SK-N-SH (cell line): ENCODE measurements around the gene YTHDF1. TPM values are rescaled to one million over a fixed set of nuclear protein-coding genes. Genes with fewer than 3 reads are reported as not detected.

Source experiments
- CTCF ChIA-PET: fragments of 300-600, 350-600 bp; formaldehyde crosslinking; extraction: SDS; loops from one replicate; lab custom pipeline; 2021; lab: Yijun Ruan, JAX
- POLR2A ChIA-PET: fragments of 350-600 bp; sonication (Branson Sonifier 250); formaldehyde crosslinking; extraction: SDS; loops from one replicate; lab custom pipeline; 2020; ENCODE audit warnings: antibody characterized with exemption, inconsistent platforms; lab: Yijun Ruan, JAX
- DNase-seq: peaks from one replicate; pipeline ENCODE4 v3.0.0; 2012
- H2AFZ ChIP-seq: fragments of 200-600 bp; sonication (generic); 2 replicates; pipeline ENCODE4 v1.8.1; 2016; ENCODE audit warnings: antibody characterized with exemption, mild to moderate bottlenecking, low read depth
- H3F3A ChIP-seq: fragments of 200-600 bp; sonication (generic); replicated peaks from 2 replicates; pipeline ENCODE3; 2016; ENCODE audit warnings: antibody characterized with exemption, mild to moderate bottlenecking; ENCODE audit not compliant: insufficient read depth
- H3K27ac ChIP-seq, 2 experiments: fragments of 200-500 bp in 1 of 2; fragments of 200-600 bp in 1 of 2; sonication (Bioruptor generic) in 1 of 2; sonication (generic), shearing (Covaris generic) in 1 of 2; 2 replicates each; pipeline versions ENCODE4 v1.5.1 to v1.6.1; 2014 to 2016; ENCODE audit warnings: low read depth in 2 of 2, inconsistent platforms in 1 of 2, low read length in 1 of 2, mild to moderate bottlenecking in 1 of 2, mixed read lengths in 1 of 2
- H3K27me3 ChIP-seq: fragments of 200-600 bp; sonication (generic), shearing (Covaris generic); 2 replicates; pipeline ENCODE4 v1.6.1; 2016; ENCODE audit warnings: mixed run types; ENCODE audit not compliant: insufficient read depth
- H3K36me3 ChIP-seq, 2 experiments: fragments of 200-500 bp in 1 of 2; fragments of 200-600 bp in 1 of 2; sonication (Bioruptor generic) in 1 of 2; sonication (generic) in 1 of 2; replicated peaks in 1 of 2; 2 replicates each; pipeline versions ENCODE3 to v1.5.1; 2014 to 2016; ENCODE audit warnings: low read length in 1 of 2, mild to moderate bottlenecking in 1 of 2; ENCODE audit not compliant: insufficient read depth in 2 of 2, control insufficient read depth in 1 of 2
- H3K4me1 ChIP-seq, 2 experiments: fragments of 200-500 bp in 1 of 2; fragments of 200-600 bp in 1 of 2; sonication (Bioruptor generic) in 1 of 2; sonication (generic), shearing (Covaris generic) in 1 of 2; 2 replicates each; pipeline versions ENCODE4 v1.5.1 to v1.6.1; 2014 to 2016; ENCODE audit warnings: low read depth in 1 of 2, low read length in 1 of 2, mixed run types in 1 of 2; ENCODE audit not compliant: insufficient read depth in 2 of 2, control insufficient read depth in 1 of 2
- H3K4me2 ChIP-seq: fragments of 200-600 bp; sonication (generic), shearing (Covaris generic); 2 replicates; pipeline ENCODE4 v1.6.1; 2017; ENCODE audit warnings: mixed run types
- H3K4me3 ChIP-seq, 2 experiments: fragments of 200-500 bp in 1 of 2; fragments of 200-600 bp in 1 of 2; sonication (Bioruptor generic) in 1 of 2; sonication (generic), shearing (Covaris generic) in 1 of 2; 2 replicates each; pipeline versions ENCODE4 v1.5.1 to v1.8.1; 2014 to 2016; ENCODE audit warnings: low read depth in 2 of 2, inconsistent platforms in 1 of 2, low read length in 1 of 2, mild to moderate bottlenecking in 1 of 2, mixed read lengths in 1 of 2, moderate library complexity in 1 of 2
- H3K79me2 ChIP-seq: fragments of 200-600 bp; sonication (generic); 2 replicates; pipeline ENCODE4 v1.8.1; 2017; ENCODE audit warnings: mild to moderate bottlenecking; ENCODE audit not compliant: insufficient read depth
- H3K9ac ChIP-seq: fragments of 200-600 bp; sonication (generic); 2 replicates; pipeline ENCODE4 v1.6.1; 2017; ENCODE audit warnings: mixed run types
- H3K9me2 ChIP-seq: fragments of 200-600 bp; sonication (generic); 2 replicates; pipeline ENCODE4 v1.6.1; 2017; ENCODE audit warnings: mixed run types
- H3K9me3 ChIP-seq: fragments of 200-600 bp; sonication (generic); 2 replicates; pipeline ENCODE4 v1.6.1; 2017; ENCODE audit warnings: mixed run types, mild to moderate bottlenecking, moderate library complexity
- H4K20me1 ChIP-seq: fragments of 200-600 bp; sonication (generic); 2 replicates; pipeline ENCODE4 v1.6.1; 2017; ENCODE audit warnings: mild to moderate bottlenecking, mixed run types; ENCODE audit not compliant: insufficient read depth
- EP300 ChIP-seq, 2 experiments: IDR thresholded peaks; 2 replicates each; pipeline versions ENCODE4 v1.4.0 to v1.6.1; 2012; ENCODE audit warnings: borderline replicate concordance in 1 of 2, low read depth in 1 of 2, low read length in 1 of 2
- EZH2phosphoT487 ChIP-seq: fragments of 200-600 bp; sonication (generic); IDR thresholded peaks from 2 replicates; pipeline ENCODE4 v1.6.1; 2017; ENCODE audit warnings: low read depth, mixed run types, mild to moderate bottlenecking, antibody characterized with exemption, moderate library complexity, borderline replicate concordance
- FOSL2 ChIP-seq: IDR thresholded peaks from 2 replicates; pipeline ENCODE4 v1.4.0; 2012; ENCODE audit warnings: low read depth, mild to moderate bottlenecking, moderate library complexity, borderline replicate concordance
- FOXM1 ChIP-seq: IDR thresholded peaks from 2 replicates; pipeline ENCODE4 v1.4.0; 2012; ENCODE audit warnings: low read depth, mild to moderate bottlenecking
- GABPA ChIP-seq: IDR thresholded peaks from 2 replicates; pipeline ENCODE4 v1.4.0; 2012; ENCODE audit warnings: low read depth, mild to moderate bottlenecking
- GATA2 ChIP-seq: sonication (generic); formaldehyde crosslinking; IDR thresholded peaks from 2 replicates; pipeline ENCODE4 v1.5.0; 2020; ENCODE audit warnings: mild to moderate bottlenecking, missing genetic modification reagents
- IRF3 ChIP-seq: fragments of 150-350 bp; IDR thresholded peaks from 2 replicates; pipeline ENCODE4 v1.6.1; 2016; ENCODE audit warnings: mild to moderate bottlenecking, low read depth, low read length
- JUND ChIP-seq: IDR thresholded peaks from 2 replicates; pipeline ENCODE4 v1.4.0; 2012
- MAX ChIP-seq: IDR thresholded peaks from 2 replicates; pipeline ENCODE4 v1.4.0; 2012; ENCODE audit warnings: low read depth
- MEF2A ChIP-seq: IDR thresholded peaks from 2 replicates; pipeline ENCODE4 v1.4.0; 2012; ENCODE audit warnings: low read depth, borderline replicate concordance
- NFIC ChIP-seq: IDR thresholded peaks from 2 replicates; pipeline ENCODE4 v1.4.0; 2012; ENCODE audit warnings: borderline replicate concordance
- NRF1 ChIP-seq: IDR thresholded peaks from 2 replicates; pipeline ENCODE4 v1.6.1; 2012; ENCODE audit warnings: low read depth, mild to moderate bottlenecking, low read length
- RAD21 ChIP-seq: IDR thresholded peaks from 2 replicates; pipeline ENCODE4 v1.6.1; 2012; ENCODE audit warnings: mild to moderate bottlenecking, low read length
- RCOR1 ChIP-seq: fragments of 150-350 bp; IDR thresholded peaks from 2 replicates; pipeline ENCODE4 v1.6.1; 2017; ENCODE audit warnings: antibody characterized with exemption, low read length
- REST ChIP-seq: IDR thresholded peaks from 2 replicates; pipeline ENCODE4 v1.6.1; 2012; ENCODE audit warnings: mild to moderate bottlenecking, low read depth, low read length, moderate library complexity
- RFX5 ChIP-seq: IDR thresholded peaks from 2 replicates; pipeline ENCODE4 v1.6.1; 2012; ENCODE audit warnings: mild to moderate bottlenecking, improper control_type of control experiment, low read length
- RXRA ChIP-seq: IDR thresholded peaks from 2 replicates; pipeline ENCODE4 v1.4.0; 2012; ENCODE audit warnings: low read depth, mild to moderate bottlenecking, borderline replicate concordance
- USF2 ChIP-seq: fragments of 150-350 bp; IDR thresholded peaks from 2 replicates; pipeline ENCODE4 v1.6.1; 2017; ENCODE audit warnings: antibody characterized with exemption, low read length, low read depth, borderline replicate concordance
- YY1 ChIP-seq: IDR thresholded peaks from 2 replicates; pipeline ENCODE4 v1.4.0; 2012; ENCODE audit warnings: low read depth, mild to moderate bottlenecking
- ZBTB33 ChIP-seq: IDR thresholded peaks from 2 replicates; pipeline ENCODE4 v1.4.0; 2012; ENCODE audit warnings: low read depth, borderline replicate concordance
- WGBS: methylation state at CpG from one replicate; pipeline ENCODE4 v1.1.6; 2017; ENCODE audit warnings: low lambda C conversion rate; 5-methylcytosine and 5-hydroxymethylcytosine counted together
- polyA plus RNA-seq, 3 experiments: library from polyadenylated mRNA; depleted of rRNA; stranded (reverse); fragments of >200 nt; gene quantifications; 2 replicates each; pipeline ENCODE4 v1.2.3, GENCODE V29; 2012

YTHDF1 gene
- polyA plus RNA-seq, 1 of the 3 experiments (the other 2 are of a cell fraction): 17.0 TPM

GRCh38 chr20:63241272-63241671 lies 25.3 kb upstream of the YTHDF1 start:
- TF ChIP-seq IRF3: no peak
- TF ChIP-seq GABPA: no peak
- TF ChIP-seq NFIC: no peak
- TF ChIP-seq NRF1: no peak
- no peak for TF ChIP-seq JUND
- no peak for TF ChIP-seq MAX
- no peak for TF ChIP-seq FOXM1
- no peak for TF ChIP-seq USF2
- TF ChIP-seq REST: no peak
- TF ChIP-seq RAD21: no peak
- no peak for TF ChIP-seq FOSL2
- TF ChIP-seq RCOR1: no peak
- no peak for TF ChIP-seq RFX5
- TF ChIP-seq GATA2 (CRISPR knock-in tag): no peak
- TF ChIP-seq YY1: no peak
- no peak for TF ChIP-seq MEF2A
- no peak for TF ChIP-seq EP300 (IDR thresholded peaks at IDR 0.05; ENCODE audit: borderline replicate concordance in 1 of 2, low read depth in 1 of 2, low read length in 1 of 2)
- TF ChIP-seq ZBTB33: no peak
- TF ChIP-seq EZH2phosphoT487: no peak
- TF ChIP-seq RXRA: no peak
- Histone ChIP-seq H4K20me1 (no peaks in the 10 kb centered on the region), H3K79me2 (no peaks in the 10 kb centered on the region), H3F3A (no peaks in the 10 kb centered on the region), H3K4me2 (no peak overlapping the region), H3K4me3 (no peak overlapping the region), H3K27me3 (no peaks in the 10 kb centered on the region), H3K27ac (no peak overlapping the region), H2AFZ (no peak overlapping the region), H3K9me3 (no peaks in the 10 kb centered on the region), H3K36me3 (no peaks in the 10 kb centered on the region), H3K9me2 (no peaks in the 10 kb centered on the region), H3K9ac (no peak overlapping the region), H3K4me1 (peaks cover 0 to 7% of the 10 kb centered on the region in 2 experiments; a peak in 1 of 4 replicates)
- 34% methylated on average over 8 of the region's 11 CpGs for WGBS
- CTCF ChIA-PET: interaction anchor here (1.4 to 15.6 kb wide), 4 partner anchors 14 to 140 kb away, joined by 3 to 168 read pairs (median 4); no protein-coding TSS in a partner anchor
- DNase-seq: no peak
- POLR2A ChIA-PET: no interaction called here
